ENCODE results near the gene NAT9. TPM values are rescaled to one million over a fixed set of nuclear protein-coding genes. Genes with fewer than 3 reads are reported as not detected.

NAT9 gene
- total RNA-seq, 6 experiments from 2014 or later = 40.9 to 50.7 (median 46.6) TPM

DNA sequence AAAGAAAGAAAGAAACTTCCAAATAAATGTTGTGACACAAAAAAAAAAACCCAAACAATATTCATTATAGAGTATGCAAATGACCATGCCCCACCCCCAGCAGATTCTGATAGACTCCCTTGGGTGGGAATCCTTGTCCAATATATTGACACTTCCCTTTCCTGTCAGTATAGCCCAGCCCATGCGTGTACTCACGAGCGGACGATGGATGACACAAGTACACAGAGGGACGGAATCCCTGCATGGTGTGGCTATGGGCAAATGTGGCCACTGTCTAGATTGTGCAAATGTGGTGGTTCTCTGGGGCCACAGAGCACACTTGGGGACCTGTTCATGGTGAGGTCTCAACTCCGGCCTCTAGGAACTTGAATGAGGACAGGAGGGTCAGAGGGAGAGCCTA is 36.0 kb downstream of the NAT9 start:
- Mint-ChIP-seq H3K4me3 (no peak overlapping the region), H3K4me1 (ENCODE audit: low read depth) (peaks cover 30% of the 10 kb centered on the region), H3K9me3 (no peaks in the 10 kb centered on the region), H3K27me3 (ENCODE audit: insufficient read depth) (peaks cover 51% of the 10 kb centered on the region), H3K36me3 (ENCODE audit: low read depth) (no peaks in the 10 kb centered on the region), H3K27ac (no peak overlapping the region)
- no peak for DNase-seq
- TF ChIP-seq, protein P1, sequence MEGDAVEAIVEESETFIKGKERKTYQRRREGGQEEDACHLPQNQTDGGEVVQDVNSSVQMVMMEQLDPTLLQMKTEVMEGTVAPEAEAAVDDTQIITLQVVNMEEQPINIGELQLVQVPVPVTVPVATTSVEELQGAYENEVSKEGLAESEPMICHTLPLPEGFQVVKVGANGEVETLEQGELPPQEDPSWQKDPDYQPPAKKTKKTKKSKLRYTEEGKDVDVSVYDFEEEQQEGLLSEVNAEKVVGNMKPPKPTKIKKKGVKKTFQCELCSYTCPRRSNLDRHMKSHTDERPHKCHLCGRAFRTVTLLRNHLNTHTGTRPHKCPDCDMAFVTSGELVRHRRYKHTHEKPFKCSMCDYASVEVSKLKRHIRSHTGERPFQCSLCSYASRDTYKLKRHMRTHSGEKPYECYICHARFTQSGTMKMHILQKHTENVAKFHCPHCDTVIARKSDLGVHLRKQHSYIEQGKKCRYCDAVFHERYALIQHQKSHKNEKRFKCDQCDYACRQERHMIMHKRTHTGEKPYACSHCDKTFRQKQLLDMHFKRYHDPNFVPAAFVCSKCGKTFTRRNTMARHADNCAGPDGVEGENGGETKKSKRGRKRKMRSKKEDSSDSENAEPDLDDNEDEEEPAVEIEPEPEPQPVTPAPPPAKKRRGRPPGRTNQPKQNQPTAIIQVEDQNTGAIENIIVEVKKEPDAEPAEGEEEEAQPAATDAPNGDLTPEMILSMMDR (IDR thresholded peaks at IDR 0.05) = no peak

DNA sequence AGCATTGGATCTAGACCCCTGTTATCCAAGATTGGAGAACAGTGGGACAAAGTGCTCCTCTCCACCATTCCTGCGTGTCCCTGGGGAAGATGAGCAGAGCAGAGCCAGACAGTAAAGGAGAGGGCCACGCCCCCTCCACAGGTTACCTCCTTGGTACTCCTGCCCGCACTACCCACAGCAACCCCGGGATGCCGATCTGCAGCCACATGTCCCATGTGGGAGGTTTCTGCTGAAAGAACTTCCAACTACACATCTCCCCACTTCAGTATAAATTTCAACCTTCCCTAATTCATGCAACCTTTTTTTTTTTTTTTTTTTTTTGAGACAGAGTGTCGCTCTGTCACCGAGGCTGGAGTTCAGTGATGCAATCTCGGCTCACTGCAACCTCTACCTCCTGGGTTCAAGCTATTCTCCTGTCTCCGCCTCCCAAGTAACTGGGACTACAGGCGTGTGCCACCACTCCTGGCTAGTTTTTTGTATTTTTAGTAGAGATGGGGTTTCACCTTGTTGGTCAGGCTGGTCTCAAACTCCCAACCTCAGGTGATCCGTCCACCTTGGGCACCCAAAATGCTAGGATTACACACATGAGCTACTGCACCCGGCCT is 36.8 kb downstream of the NAT9 start:
- DNase-seq = no peak
- Mint-ChIP-seq H3K4me3 (no peak overlapping the region), H3K27me3 (ENCODE audit: insufficient read depth) (peaks cover 53% of the 10 kb centered on the region), H3K36me3 (ENCODE audit: low read depth) (no peaks in the 10 kb centered on the region), H3K9me3 (no peaks in the 10 kb centered on the region), H3K27ac (no peak overlapping the region), H3K4me1 (ENCODE audit: low read depth) (peaks cover 23% of the 10 kb centered on the region)
- TF ChIP-seq, protein P1 (IDR thresholded peaks at IDR 0.05) = no peak

DNA sequence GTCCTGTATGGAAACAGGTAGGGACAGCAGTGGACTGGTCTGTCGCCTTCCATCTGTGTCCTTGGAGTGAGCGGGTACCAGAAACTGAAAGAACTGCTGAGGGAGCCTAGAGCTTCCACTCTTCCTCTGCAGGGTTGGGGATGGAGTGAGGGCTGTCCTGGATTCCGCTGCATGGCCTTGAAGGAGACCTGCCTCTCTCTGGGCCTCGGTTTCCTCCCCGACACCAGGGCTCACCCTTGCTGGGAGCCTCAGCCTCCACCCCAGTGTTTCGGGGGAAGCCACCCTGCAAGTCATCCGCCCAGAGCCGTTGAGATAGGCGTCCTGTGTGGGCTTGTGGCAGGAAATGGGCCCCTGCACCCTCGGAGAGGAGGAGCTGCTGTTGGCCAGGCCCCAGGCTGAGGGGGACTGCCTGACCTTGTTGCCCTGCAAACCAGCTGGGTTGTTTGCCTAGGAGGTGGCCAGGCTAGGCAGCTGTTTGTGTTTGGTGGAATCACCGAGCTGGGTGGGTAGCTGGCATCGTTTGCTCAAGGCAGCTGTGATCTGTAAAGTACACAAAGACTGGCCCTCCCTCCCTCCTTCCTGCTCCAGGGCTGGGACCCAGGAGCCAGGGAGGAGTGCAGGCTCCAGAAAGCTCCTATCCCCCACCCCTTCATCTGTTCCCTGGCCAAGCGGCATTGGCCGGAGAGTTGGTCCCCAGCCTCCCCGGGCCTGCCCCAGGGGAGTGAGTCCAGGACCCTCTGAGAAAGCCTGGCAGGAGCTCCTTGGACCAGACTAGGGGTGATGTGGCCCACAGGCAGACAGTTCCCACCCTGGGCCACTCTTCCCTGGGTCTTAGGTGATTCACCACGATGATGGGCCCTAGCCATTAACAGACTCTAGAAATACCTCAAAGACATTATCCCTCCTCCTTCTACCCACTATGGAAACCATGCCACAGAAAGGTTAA is 37.8 kb downstream of the NAT9 start:
- TF ChIP-seq, protein P1 (IDR thresholded peaks at IDR 0.05) = no peak; the same call in 1 of the 2 replicates
- Mint-ChIP-seq H3K27ac (no peak overlapping the region), H3K9me3 (no peaks in the 10 kb centered on the region), H3K4me1 (ENCODE audit: low read depth) (peaks cover 16% of the 10 kb centered on the region), H3K27me3 (ENCODE audit: insufficient read depth) (peaks cover 53% of the 10 kb centered on the region), H3K36me3 (ENCODE audit: low read depth) (no peaks in the 10 kb centered on the region), H3K4me3 (peak overlapping the region; percentile 29; the same call in 1 of the 2 replicates)
- no peak for DNase-seq

DNA sequence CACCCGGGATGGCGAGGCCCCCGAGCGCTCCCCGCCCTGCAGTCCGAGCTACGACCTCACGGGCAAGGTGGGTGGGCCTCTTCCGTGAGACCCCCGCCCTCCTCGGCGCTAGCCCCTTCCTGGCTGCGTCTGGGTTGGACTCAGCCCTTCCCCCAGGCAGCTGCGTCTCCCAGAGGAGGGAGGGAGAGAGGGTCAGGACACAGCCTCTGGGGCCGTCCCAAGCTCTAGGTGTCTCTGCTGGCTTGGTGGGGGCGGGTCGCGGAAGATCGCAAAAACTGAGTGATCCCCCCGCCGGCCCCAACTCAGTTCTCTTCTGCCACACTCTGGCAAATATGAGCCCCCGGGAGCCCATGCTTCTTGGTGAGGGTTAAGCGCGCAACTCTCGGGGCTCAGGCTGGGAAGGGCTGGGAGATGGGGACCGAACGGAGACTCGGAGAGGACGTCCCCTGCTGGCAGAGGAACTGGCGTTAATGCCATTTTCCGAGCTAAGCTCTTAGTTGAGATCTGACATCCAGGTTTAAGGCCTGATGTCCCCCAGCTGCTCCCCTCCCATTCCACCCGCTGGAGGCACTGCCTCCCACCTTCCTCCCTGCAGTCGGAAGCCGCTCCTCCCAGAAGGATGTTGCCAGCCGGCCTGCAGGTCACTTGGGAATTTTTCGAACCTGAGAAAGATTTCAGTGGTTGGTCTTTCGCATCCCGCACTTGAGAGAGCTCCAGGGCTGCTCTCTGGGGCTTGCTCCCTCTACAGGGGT is 38.7 kb downstream of the NAT9 start:
- no peak overlapping the region for H3K27ac Mint-ChIP-seq
- H3K9me3 Mint-ChIP-seq = no peaks in the 10 kb centered on the region
- peaks cover 52% of the 10 kb centered on the region for H3K27me3 Mint-ChIP-seq (ENCODE audit: insufficient read depth)
- TF ChIP-seq, protein P1 (IDR thresholded peaks at IDR 0.05) = peak; percentile 66
- peaks cover 9% of the 10 kb centered on the region for H3K4me1 Mint-ChIP-seq (ENCODE audit: low read depth)
- H3K36me3 Mint-ChIP-seq (ENCODE audit: low read depth) = no peaks in the 10 kb centered on the region
- peak overlapping the region; percentile 29; the same call in 1 of the 2 replicates for H3K4me3 Mint-ChIP-seq
- no peak for DNase-seq

DNA sequence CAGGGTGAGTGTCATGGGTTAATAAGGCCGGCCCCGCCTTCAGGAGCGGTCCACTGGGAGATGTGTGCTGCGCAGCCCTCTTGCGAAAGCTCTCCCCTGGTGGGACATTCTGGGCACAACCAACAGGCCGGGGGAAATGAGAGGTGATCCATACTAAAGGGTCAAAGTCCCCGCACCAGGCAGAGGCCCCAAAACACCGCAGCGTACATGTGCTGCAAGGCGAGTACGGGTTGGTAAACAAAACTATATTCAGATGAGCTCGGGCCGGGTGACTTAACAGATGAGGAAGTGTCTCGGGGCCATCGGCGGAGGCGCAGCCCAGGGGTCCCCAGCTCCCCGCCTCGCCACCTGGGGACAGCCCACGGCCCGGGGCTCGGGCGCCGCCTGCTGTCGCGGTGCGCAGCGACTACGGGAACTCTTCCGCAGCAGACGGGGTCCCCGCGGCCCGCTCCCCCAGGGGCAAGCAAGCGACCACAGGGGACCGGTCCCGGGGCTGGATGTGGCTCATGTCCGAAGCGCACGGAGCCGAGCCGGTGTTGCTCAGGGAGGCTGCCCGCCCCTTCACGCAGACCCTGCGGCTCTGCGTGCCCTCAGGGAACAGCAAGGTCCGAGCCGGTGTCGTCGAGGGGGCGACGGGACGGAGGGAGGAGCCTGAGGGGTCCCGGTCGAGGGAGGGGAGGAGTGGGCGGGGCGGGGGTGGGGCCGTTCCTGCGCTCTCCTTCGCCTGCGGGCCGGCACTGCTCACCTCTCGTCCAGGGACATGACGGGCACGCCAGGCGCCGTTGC is 39.4 kb downstream of the NAT9 start, which contains the start of gene RAB37:
Gene RAB37 (plus strand): TSS at position 744 of the 786 bp plus-strand sequence. CDS start 17 bp downstream, at position 761.
- Mint-ChIP-seq H3K4me1 (ENCODE audit: low read depth) (peaks cover under 1% of the 10 kb centered on the region; the same call in 1 of the 2 replicates), H3K9me3 (no peaks in the 10 kb centered on the region), H3K4me3 (peak within 1 kb of the TSS; percentile 29; the same call in 1 of the 2 replicates), H3K36me3 (ENCODE audit: low read depth) (no peaks in the 10 kb centered on the region), H3K27ac (no peak within 1 kb of the TSS), H3K27me3 (ENCODE audit: insufficient read depth) (peaks cover 47% of the 10 kb centered on the region)
- no peak for DNase-seq
- TF ChIP-seq, protein P1 (IDR thresholded peaks at IDR 0.05) = peak; percentile 53
